DND-41 (cell line): ENCODE measurements around the gene TBC1D28.
"Not testable (repeated sequence)": the region's sequence is repeated elsewhere in the genome, so short reads cannot be mapped to it uniquely, and the experiment has no call there.

Source experiments
- ATAC-seq: fragments of 200-7000 bp; cut with Tn5 transposase; 3 replicates; pipeline ENCODE4 v1.9.1; 2021; ENCODE audit warnings: low read depth; ENCODE audit not compliant: insufficient read depth
- DNase-seq: peaks from one replicate; pipeline ENCODE4 v3.0.0-alpha.2; 2020
- H2AFZ ChIP-seq: 2 replicates; pipeline ENCODE4 v1.6.0; 2012; ENCODE audit warnings: low read depth, low read length
- H3K27ac ChIP-seq: 2 replicates; pipeline ENCODE4 v1.5.1; 2012; ENCODE audit warnings: low read length, inconsistent platforms
- H3K27me3 ChIP-seq: fragments of 200-600 bp; sonication (generic); 2 replicates; pipeline ENCODE4 v1.6.0; 2012; ENCODE audit warnings: low read length, mild to moderate bottlenecking, inconsistent platforms; ENCODE audit not compliant: insufficient read depth, poor library complexity
- H3K36me3 ChIP-seq: 2 replicates; pipeline ENCODE4 v1.5.1; 2012; ENCODE audit warnings: low read length, inconsistent platforms; ENCODE audit not compliant: insufficient read depth
- H3K4me1 ChIP-seq: 2 replicates; pipeline ENCODE4 v1.5.1; 2012; ENCODE audit warnings: mild to moderate bottlenecking, low read length; ENCODE audit not compliant: insufficient read depth
- H3K4me2 ChIP-seq: 2 replicates; pipeline ENCODE4 v1.6.0; 2012; ENCODE audit warnings: mild to moderate bottlenecking, moderate library complexity, low read length, inconsistent platforms; ENCODE audit not compliant: insufficient read depth
- H3K4me3 ChIP-seq, 2 experiments: fragments of 200-600 bp in 1 of 2; shearing (Covaris generic) in 1 of 2; 2 replicates each; pipeline ENCODE4 v1.5.1; 2012 to 2016; ENCODE audit warnings: inconsistent platforms in 2 of 2, low read length in 2 of 2, mild to moderate bottlenecking in 2 of 2, low read depth in 1 of 2, moderate library complexity in 1 of 2
- H3K79me2 ChIP-seq: 2 replicates; pipeline ENCODE4 v1.6.0; 2012; ENCODE audit warnings: low read length, inconsistent platforms; ENCODE audit not compliant: insufficient read depth
- H3K9ac ChIP-seq: 2 replicates; pipeline ENCODE4 v1.6.0; 2012; ENCODE audit warnings: low read depth, mild to moderate bottlenecking, inconsistent platforms, low read length, moderate library complexity
- H3K9me3 ChIP-seq: 2 replicates; pipeline ENCODE4 v1.5.1; 2012; ENCODE audit warnings: low read length, moderate library complexity, mild to moderate bottlenecking, inconsistent platforms; ENCODE audit not compliant: insufficient read depth, severe bottlenecking
- H4K20me1 ChIP-seq: 2 replicates; pipeline ENCODE4 v1.6.0; 2012; ENCODE audit warnings: low read length; ENCODE audit not compliant: insufficient read depth

The TBC1D28 gene

GRCh38 chr17:18667535-18667934 is 23.3 kb upstream of the TBC1D28 start:
- not testable (repeated sequence) for H2AFZ ChIP-seq, H3K27ac ChIP-seq, H3K27me3 ChIP-seq, H3K4me3 ChIP-seq, H4K20me1 ChIP-seq, ATAC-seq, H3K9ac ChIP-seq, H3K4me2 ChIP-seq, DNase-seq, H3K79me2 ChIP-seq, H3K4me1 ChIP-seq
- H3K9me3 ChIP-seq: peaks cover 13% of the 10 kb centered on the region
- H3K36me3 ChIP-seq: peaks cover 40% of the 10 kb centered on the region

GRCh38 chr17:18666326-18666725 is 22.1 kb upstream of the TBC1D28 start:
- not testable (repeated sequence) for H3K27ac ChIP-seq, H3K79me2 ChIP-seq, H3K4me3 ChIP-seq, H3K27me3 ChIP-seq, H3K4me1 ChIP-seq, DNase-seq, ATAC-seq, H4K20me1 ChIP-seq, H3K9ac ChIP-seq, H3K4me2 ChIP-seq, H2AFZ ChIP-seq
- peaks cover 31% of the 10 kb centered on the region for H3K36me3 ChIP-seq
- H3K9me3 ChIP-seq: peaks cover 14% of the 10 kb centered on the region

- H3K9me3 ChIP-seq: peaks cover 17% of the 10 kb centered on the region
- not testable (repeated sequence) for ATAC-seq, H3K27me3 ChIP-seq, H3K36me3 ChIP-seq, H2AFZ ChIP-seq, H4K20me1 ChIP-seq, H3K9ac ChIP-seq, H3K4me2 ChIP-seq, H3K79me2 ChIP-seq, H3K4me1 ChIP-seq, H3K27ac ChIP-seq, H3K4me3 ChIP-seq, DNase-seq
Measured at GRCh38 chr17:18661924-18662624, 17.9 kb upstream of the TBC1D28 start.

GRCh38 chr17:18650094-18650493 is 5.9 kb upstream of the TBC1D28 start:
- not testable (repeated sequence) for H3K79me2 ChIP-seq, H3K9me3 ChIP-seq, H2AFZ ChIP-seq, DNase-seq, H3K36me3 ChIP-seq, H3K4me2 ChIP-seq, H3K4me1 ChIP-seq, H3K4me3 ChIP-seq, H3K27ac ChIP-seq, H3K27me3 ChIP-seq, H4K20me1 ChIP-seq, H3K9ac ChIP-seq
- peak; percentile 77 for ATAC-seq

- DNase-seq, ATAC-seq, H3K27me3 ChIP-seq: not testable (repeated sequence)
Measured at GRCh38 chr17:18643124-18643523, 1.1 kb downstream of the TBC1D28 start.

GRCh38 chr17:18638357-18638756 is 5.8 kb downstream of the TBC1D28 start:
- not testable (repeated sequence) for H3K4me3 ChIP-seq, H3K36me3 ChIP-seq, ATAC-seq, H4K20me1 ChIP-seq, H3K27ac ChIP-seq, DNase-seq, H3K4me1 ChIP-seq, H3K27me3 ChIP-seq, H3K4me2 ChIP-seq, H3K9me3 ChIP-seq, H3K9ac ChIP-seq, H2AFZ ChIP-seq, H3K79me2 ChIP-seq

More at GRCh38 chr17:18643124-18643523, 1.1 kb downstream of the TBC1D28 start:
- H3K4me1 ChIP-seq, H2AFZ ChIP-seq, H4K20me1 ChIP-seq, H3K9ac ChIP-seq, H3K9me3 ChIP-seq, H3K27ac ChIP-seq, H3K79me2 ChIP-seq, H3K4me3 ChIP-seq, H3K36me3 ChIP-seq, H3K4me2 ChIP-seq: not testable (repeated sequence)

GRCh38 chr17:18636237-18636636 is 8.0 kb downstream of the TBC1D28 start:
- H3K36me3 ChIP-seq, H3K27me3 ChIP-seq, H3K27ac ChIP-seq, H2AFZ ChIP-seq, DNase-seq, H3K4me2 ChIP-seq, H3K4me1 ChIP-seq, H3K79me2 ChIP-seq, ATAC-seq, H3K4me3 ChIP-seq, H4K20me1 ChIP-seq, H3K9me3 ChIP-seq, H3K9ac ChIP-seq: not testable (repeated sequence)

GRCh38 chr17:18635773-18636172 is 8.4 kb downstream of the TBC1D28 start:
- not testable (repeated sequence) for H3K4me1 ChIP-seq, H4K20me1 ChIP-seq, H3K9ac ChIP-seq, H3K27ac ChIP-seq, H3K4me3 ChIP-seq, H3K4me2 ChIP-seq, H3K27me3 ChIP-seq, H3K9me3 ChIP-seq, H3K36me3 ChIP-seq, DNase-seq, H2AFZ ChIP-seq, ATAC-seq, H3K79me2 ChIP-seq
